ENCODE results near the gene IL22.

The IL22 gene

GRCh38 chr12:68253504-68253903 lies at the start of gene IL22:
TSS of gene IL22 (minus strand) at chr12:68253604. CDS start at chr12:68253448, 156 bp downstream.
- no peak for DNase-seq (ENCODE audit: low read depth)

DNA sequence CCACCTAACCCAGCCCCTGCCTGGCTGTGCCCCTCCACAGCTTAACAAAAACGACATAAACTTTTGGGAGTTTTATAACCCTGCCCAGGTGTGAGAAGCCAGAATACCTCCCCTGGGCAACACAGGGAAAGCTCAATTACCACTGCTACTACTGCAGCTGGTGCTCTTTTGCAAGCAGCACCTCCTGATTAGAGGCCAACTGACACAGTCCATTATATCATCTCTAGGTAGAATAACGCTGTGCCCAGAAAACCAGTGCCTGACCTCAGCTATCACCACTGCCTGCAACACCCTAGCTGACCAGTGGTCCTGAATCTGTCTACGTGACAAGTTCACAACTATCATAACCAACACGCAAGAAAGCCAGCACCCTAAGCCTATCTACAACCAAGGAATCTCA lies 44.5 kb upstream of the IL22 start:
- DNase-seq (ENCODE audit: low read depth) = no peak

GRCh38 chr12:68294251-68294650 lies 40.8 kb upstream of the IL22 start:
- no peak for DNase-seq (ENCODE audit: low read depth)

DNA sequence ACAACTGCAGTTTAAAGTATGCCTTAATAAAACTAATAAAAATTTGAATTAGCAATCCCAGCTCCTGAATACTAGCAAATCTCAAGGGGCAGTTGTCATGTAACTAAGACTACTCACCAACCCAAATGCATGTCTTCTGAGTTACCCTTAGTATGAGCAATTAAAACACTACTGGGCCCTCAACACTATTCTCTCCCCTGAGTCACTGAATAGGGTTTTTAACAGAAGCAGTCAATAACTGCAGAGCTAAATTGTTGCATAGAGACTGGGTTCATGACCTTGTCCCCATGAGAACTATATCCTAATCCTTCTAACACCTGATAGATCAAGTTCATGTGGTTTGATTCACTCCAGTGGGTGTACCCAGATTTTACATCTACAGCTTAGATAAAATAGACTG lies 39.9 kb upstream of the IL22 start:
- no peak for DNase-seq (ENCODE audit: low read depth)

- no peak for DNase-seq (ENCODE audit: low read depth)
Observed at GRCh38 chr12:68292151-68292943, 38.9 kb upstream of the IL22 start.

DNA sequence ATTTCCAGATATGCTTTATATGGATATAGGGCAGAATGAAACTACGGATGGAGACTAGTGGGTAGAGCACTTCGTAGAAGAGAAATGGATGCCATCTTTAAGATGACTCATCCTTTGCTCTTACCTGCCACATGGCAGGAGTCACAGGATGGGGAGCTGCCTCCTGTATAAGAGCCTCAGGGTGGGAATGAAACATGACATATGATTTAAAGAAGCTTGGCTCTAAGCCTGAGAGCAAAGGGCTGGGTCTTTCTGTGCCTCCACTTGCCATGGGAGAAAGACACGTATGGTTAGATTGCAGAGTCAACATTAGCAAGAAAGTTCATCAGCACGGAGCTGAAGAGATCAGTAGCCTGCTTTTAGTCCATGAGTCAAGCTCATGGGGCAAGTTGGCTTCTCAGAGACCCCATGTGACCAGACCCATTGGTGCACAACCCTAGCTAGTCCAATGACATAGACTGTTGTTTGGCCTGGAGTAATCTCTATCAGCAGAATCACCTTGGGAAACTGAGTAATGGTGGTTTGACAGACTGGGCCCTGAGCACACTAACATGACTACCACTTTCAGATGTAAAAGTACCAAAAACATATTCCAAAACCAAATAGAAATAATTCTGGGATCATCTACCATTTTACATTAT lies 38.1 kb upstream of the IL22 start:
- DNase-seq (ENCODE audit: low read depth) = no peak

- DNase-seq (ENCODE audit: low read depth) = no peak
Observed at GRCh38 chr12:68290126-68290525, 36.7 kb upstream of the IL22 start.

DNA sequence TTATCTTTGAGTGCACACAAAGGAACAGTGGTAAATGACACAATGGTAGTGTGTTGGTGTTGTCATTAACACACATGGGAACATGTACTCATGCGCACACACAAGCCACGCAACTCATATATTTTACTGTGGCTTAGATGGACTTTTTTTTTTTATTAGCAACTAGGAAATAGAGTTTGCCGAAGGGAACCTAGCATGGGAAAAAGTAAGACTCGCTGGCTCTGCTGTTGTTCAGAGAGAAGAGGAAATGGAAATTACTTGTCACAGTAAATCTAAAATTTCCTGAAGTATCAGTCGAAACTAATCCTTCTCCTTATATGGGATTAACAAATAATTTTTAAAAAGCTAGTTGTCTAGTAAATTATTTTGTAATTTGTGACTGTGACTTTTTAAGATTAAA lies 33.7 kb upstream of the IL22 start:
- no peak for DNase-seq (ENCODE audit: low read depth)

- DNase-seq (ENCODE audit: low read depth) = no peak
Observed at GRCh38 chr12:68286396-68286795, 33.0 kb upstream of the IL22 start.

- DNase-seq (ENCODE audit: low read depth) = no peak
Observed at GRCh38 chr12:68285541-68285940, 32.1 kb upstream of the IL22 start.

DNA sequence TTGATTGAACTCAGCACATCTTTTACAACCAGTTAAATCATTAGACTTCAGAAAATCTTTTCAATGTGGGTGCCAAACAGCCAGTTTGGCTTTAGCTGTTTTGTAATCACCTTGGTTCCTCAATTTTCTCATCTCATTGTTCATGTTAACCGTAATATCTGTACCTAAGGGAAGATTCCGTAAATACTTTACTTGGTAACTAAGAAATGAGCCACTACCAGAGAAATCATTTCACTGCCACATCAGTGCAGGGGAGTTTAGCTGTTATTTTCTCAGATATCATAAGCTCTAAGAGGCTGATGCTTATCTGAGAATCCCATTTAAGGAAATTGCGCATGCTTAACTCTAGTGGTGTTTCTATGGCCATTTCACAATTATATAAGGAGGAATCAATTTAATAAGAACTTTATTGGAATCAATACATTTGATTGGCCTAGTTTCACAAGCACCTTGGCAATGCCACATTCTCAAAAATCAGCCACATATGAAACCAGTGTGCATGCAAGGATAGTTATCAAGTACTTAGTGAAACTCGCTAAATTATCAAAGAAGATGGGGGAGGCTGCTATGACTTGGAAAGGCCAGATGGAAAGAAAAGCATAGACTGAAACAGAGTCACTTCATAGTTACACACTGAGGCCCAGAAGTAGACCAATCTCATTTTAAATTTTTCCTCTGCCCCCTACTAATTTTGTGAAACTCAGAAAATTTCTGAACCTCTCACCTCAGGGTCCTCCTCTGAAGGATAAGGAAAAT lies 28.1 kb upstream of the IL22 start:
- no peak for DNase-seq (ENCODE audit: low read depth)

DNA sequence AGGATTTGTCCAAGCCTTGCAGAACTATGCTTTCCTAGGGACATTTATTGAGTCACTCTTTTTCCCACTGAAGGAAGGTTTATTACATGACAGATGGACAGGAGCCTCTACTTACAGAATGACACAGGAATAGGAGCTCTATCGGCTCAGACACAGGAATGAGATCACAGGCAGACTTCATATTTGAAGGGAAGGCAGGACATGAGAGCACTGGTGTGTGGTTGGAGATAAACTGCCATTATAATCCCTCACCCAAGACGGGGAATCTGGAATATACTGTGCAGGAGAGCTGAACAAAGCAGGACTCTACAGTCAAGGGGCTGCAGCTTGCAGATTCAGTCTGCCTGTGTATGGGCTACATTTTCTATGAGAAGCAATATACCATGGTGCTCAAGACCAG lies 26.8 kb upstream of the IL22 start:
- no peak for DNase-seq (ENCODE audit: low read depth)

GRCh38 chr12:68279227-68280054 lies 26.0 kb upstream of the IL22 start:
- no peak for DNase-seq (ENCODE audit: low read depth)

DNA sequence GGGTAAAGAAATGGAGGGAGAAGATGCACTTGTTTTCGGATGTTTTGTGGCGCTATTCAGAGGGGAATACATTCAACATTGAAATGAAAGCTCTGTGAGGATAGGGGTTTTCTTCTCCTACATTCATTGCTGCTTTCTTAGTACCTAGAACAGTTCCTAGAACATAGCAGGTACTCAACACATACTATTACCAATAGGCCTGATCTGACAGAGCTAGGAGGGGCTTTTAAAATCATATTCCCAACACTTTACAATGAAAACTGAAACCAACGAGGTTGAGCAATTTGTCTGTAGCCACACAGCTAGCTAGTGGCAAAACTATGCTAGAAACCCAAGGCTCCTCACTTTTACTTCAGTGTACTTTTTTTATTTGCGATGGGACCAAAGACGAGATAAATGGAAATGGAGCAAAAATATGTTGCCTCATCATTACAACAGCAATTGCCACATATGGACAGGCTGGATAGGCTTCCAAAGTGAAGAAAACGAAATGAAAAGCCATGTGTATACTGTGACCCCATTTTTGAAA lies 23.1 kb upstream of the IL22 start:
- DNase-seq (ENCODE audit: low read depth) = no peak

GRCh38 chr12:68272732-68273131 lies 19.3 kb upstream of the IL22 start:
- DNase-seq (ENCODE audit: low read depth) = no peak

DNA sequence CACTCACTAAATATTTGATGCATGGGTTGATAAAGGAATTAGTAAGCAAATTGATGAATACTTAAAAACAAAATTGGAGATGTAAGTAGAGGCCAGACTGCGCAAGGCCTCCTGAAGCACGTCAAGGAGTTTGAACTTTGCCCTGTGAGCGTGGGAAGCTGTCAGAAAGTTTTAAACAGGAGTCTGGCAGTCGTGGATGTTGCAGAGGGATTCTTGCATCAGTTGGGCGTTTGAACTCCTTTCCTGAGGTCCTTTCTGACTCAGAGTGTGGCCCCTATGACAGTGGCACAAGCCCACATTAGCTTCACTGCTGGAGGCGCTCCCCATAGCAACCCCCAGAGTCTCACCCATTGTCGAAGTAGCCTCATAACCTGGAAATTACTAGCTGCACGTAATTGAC lies 17.9 kb upstream of the IL22 start:
- no peak for DNase-seq (ENCODE audit: low read depth)

GRCh38 chr12:68270358-68270757 lies 17.0 kb upstream of the IL22 start:
- no peak for DNase-seq (ENCODE audit: low read depth)

GRCh38 chr12:68269779-68270178 lies 16.4 kb upstream of the IL22 start:
- DNase-seq (ENCODE audit: low read depth) = no peak

DNA sequence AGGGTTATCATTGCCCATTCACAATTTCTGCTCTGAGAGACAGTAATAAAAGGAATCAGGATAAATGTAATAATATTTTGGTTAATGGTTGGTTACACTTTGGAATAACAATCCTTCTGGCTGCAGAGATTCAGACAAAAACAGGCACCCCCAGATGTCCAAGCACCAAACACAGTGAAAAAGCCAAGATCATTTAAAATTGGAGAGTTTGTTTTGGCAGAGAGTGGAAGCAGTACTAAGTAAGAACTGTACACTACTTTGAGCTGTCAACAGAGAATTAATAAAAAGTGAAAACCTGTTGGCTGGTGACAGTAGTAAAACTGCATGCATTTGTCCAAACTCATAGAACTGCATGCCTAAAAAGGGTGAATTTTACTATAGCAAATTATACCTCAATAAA lies 15.6 kb upstream of the IL22 start:
- DNase-seq (ENCODE audit: low read depth) = no peak

GRCh38 chr12:68267892-68268396 lies 14.5 kb upstream of the IL22 start:
- no peak for DNase-seq (ENCODE audit: low read depth)

DNA sequence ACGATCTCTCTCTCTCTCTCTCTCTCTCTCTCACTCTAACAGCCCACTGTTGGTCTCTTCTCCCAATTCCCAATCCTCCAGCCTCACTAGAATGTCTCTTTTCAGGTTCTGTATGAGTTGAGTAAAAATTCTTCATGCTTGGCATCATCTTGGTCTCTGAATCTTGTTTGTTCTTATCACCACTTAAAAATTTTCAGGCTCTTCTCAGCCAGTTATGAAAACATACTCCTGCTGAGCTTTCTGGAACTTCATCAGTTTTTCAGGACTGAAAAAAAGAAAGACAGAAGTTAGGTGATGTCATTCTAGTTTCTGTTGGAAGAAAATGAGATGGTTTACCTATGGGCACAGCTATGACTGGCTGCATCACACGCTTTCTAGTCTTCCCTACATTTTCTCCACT lies 11.5 kb upstream of the IL22 start:
- DNase-seq (ENCODE audit: low read depth) = no peak

Data from non-pigmented ciliary epithelial cell (primary cell).